Esophagus squamous epithelium (tissue), 4 donors: Measurements from ENCODE around the gene LIM2.

Source experiments
- POLR2A ChIP-seq, 4 donors: fragments of 450-650 bp; IDR thresholded peaks; one replicate each; pipeline ENCODE4 v1.6.1; 2017; ENCODE audit warnings: antibody characterized with exemption in 4 of 4, mild to moderate bottlenecking in 4 of 4, moderate library complexity in 3 of 4
- TF ChIP-seq, protein P1 (sequence below), 6 experiments: fragments of 450-650 bp in 4 of 6; fragments of 200-600 bp in 2 of 6; sonication (generic) in 2 of 6; IDR thresholded peaks; one replicate each; pipeline ENCODE4 v1.5.1; 2016 to 2019; ENCODE audit warnings: antibody characterized with exemption in 6 of 6, mild to moderate bottlenecking in 4 of 6, moderate library complexity in 4 of 6

DNA sequence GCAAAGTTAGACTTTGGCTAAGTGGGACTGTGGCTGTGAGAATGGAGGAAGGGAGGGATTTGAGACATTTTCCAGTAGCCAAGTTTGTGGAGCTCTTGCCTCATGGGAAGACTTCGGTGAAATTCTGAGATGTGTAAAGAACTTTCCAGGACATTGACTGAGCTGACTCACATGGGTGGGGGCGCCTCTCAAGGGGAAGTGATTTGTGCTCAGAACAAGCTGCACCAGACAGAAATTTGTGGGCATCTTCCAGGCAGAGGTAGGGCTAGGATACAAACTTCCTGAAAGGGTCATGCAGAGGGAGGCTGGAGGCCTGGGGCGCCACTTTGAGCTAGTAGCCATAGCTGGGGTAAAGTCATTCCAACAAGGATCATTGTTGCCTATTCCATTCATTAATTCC is 39.4 kb upstream of the LIM2 start:
- TF ChIP-seq, protein P1, sequence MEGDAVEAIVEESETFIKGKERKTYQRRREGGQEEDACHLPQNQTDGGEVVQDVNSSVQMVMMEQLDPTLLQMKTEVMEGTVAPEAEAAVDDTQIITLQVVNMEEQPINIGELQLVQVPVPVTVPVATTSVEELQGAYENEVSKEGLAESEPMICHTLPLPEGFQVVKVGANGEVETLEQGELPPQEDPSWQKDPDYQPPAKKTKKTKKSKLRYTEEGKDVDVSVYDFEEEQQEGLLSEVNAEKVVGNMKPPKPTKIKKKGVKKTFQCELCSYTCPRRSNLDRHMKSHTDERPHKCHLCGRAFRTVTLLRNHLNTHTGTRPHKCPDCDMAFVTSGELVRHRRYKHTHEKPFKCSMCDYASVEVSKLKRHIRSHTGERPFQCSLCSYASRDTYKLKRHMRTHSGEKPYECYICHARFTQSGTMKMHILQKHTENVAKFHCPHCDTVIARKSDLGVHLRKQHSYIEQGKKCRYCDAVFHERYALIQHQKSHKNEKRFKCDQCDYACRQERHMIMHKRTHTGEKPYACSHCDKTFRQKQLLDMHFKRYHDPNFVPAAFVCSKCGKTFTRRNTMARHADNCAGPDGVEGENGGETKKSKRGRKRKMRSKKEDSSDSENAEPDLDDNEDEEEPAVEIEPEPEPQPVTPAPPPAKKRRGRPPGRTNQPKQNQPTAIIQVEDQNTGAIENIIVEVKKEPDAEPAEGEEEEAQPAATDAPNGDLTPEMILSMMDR (IDR thresholded peaks at IDR 0.05), result no peak
- TF ChIP-seq POLR2A (IDR thresholded peaks at IDR 0.05), result no peak
